Activated effector memory CD4-positive, alpha-beta T cell treated with Interleukin-2 at 50 U/mL for 16 hours (primary cell): ENCODE results near the gene CSDE1.

ENCODE experiments used
- DNase-seq: peaks from one replicate; pipeline ENCODE4 v3.0.0-alpha.2; 2020

Gene CSDE1

DNA sequence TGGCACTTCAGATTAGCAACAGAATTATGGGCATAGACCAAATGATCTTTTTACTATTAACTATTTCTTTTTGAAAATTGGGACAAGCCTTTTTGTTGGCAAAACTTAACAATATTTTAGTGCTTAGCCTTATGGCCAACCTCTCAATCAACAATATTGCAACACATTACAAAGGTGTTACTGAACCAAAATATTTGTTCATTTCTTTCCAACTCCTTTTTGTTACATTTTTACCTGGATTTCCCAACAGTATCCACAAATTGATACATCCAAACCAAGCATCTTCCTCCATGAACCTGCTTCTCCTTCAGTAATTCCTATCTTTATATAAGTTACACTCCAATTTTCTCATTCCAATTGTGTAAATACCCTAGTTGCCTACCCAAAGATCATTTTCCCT, 61.0 kb downstream of the CSDE1 start:
- no peak for DNase-seq

- DNase-seq: no peak
Measured at GRCh38 chr1:114695430-114696058, 62.2 kb downstream of the CSDE1 start, which contains the start of gene AMPD1. Gene AMPD1 (minus strand): TSS chr1:114695546. CDS start chr1:114695471, 75 bp downstream.

GRCh38 chr1:114694540-114695310, 63.1 kb downstream of the CSDE1 start:
- no peak for DNase-seq

- DNase-seq: no peak
Measured at GRCh38 chr1:114692947-114693346, 64.8 kb downstream of the CSDE1 start.

DNA sequence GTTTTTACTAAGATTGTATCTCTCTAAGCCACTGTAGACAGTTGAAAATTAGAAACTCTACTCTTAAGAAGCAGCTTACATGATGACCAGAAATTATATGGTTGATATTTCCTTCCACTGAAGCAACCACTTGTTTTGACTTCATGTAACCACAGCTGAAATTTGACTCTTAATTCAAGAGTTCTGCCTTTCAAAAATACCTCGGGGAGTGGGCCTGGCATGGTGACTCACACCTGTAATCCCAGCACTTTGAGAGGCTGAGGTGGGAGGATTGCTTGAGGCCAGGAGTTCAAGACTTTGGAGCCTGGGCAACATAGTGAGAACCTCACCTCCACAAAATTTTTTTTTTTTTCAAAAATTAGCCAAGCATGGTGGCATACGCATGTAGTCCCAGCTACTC, 66.7 kb downstream of the CSDE1 start:
- no peak for DNase-seq

DNA sequence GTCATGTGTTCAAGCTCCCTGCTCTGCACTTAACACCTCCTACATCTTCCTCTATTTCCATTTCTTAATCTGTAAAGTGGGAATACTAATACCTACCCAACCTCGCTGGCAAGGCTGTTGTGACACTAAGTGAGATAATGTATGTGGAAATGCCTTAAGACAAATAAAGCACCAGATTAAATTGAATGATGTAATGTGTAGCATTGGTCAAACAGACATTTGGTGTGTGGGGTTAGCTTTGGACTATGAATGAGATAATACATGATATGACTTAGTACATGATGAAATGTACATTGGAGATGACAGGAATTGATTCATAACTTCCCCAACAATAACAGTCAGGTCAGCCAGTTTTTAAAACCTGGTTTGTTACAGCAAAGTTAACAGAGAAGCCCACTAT, 67.6 kb downstream of the CSDE1 start:
- no peak for DNase-seq

DNA sequence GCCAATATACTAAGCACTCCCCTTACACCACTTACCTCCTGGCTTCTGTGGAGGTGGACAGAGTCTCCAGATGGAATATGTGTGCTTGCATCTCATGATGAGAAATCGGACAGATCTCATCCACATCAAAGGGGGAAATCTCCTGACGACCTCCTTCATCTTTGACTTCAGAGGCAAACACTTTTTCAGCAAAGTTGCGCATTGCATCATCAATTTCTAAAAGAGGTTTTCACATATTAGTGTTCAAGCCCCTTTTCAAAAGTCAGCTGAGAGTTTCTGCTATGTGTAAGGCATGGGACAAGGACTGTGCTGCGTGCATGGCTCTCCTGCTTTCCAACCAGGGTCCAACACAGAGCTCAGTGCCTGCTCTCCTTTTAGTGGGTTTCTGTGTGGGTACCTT, 69.3 kb downstream of the CSDE1 start:
- DNase-seq: no peak

- no peak for DNase-seq
Measured at GRCh38 chr1:114685851-114686250, 71.9 kb downstream of the CSDE1 start.

DNA sequence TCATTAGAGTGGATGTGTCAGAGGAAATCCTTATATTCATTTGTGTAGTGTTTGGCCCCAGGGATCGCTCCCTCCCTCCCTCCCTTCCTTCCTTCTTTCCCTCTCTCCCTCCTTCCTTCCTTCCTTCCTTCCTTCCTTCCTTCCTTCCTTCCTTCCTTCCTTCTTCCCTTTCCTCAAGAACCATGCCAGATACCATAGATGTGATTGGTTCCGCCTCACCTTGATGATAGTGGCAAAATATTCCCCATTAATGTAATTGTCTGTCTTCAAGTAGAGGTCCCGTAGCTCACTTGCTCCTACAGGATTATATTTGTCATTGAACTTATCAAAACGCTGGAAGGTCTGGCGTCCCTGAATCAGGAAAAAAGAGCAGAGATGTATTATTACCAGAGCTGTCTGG, 80.1 kb downstream of the CSDE1 start:
- DNase-seq: no peak

DNA sequence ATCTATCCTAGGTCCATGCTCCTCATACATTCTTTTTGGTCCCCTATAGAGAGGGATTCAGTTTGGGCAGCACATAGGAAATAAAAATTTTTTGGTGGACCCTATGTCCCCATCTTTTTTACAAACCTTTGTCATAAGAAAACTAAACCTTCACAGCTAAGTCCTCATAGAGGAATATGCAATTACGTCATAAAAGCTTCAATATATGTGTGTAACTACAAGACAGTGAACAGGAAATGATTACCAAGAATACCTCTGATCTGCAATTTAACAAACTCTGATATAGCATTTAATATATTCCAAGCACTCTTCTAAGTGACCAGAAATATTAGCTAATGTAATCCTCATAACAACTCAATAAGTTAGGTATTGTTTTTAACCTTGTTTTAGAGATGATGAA, 81.7 kb downstream of the CSDE1 start:
- DNase-seq: no peak

GRCh38 chr1:114671939-114672275, 85.9 kb downstream of the CSDE1 start:
- no peak for DNase-seq

GRCh38 chr1:114671011-114671938, 86.5 kb downstream of the CSDE1 start:
- DNase-seq: no peak

- peak; percentile 81 for DNase-seq
Measured at GRCh38 chr1:114670083-114671010, 87.4 kb downstream of the CSDE1 start.

DNA sequence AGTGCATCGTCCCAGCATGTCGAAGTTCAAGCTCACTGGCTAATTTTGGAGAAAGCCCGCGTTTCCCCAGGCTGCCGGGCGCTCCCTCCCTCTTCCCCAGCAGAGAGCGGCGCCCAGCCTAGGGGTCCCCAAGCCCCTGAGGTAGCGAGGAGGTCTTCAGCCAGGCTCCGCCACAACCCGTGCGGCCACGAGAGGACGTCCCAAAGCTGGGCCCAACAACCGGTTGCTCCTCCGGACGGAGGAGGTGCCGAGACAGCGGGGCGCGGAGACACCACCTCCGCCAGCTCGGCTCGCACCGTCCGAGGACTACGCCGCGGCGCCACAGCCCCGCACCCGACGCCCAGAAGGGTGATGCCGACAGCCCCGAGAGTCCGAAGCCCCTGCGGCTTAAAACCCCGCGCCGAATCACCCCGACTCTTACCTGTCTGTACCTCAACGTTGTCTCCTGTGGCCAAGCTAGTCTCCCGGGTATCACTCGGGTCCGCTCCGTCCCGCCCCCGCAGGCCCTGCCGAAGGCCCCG, 88.2 kb downstream of the CSDE1 start, which contains the start of gene DENND2C:
TSS of gene DENND2C (minus strand) at position 488 of the 521 bp plus-strand sequence. CDS start 44,065 bp downstream, outside the sequence.
- DNase-seq: no peak

GRCh38 chr1:114668784-114669561, 88.8 kb downstream of the CSDE1 start:
- DNase-seq: no peak

GRCh38 chr1:114668373-114668772, 89.4 kb downstream of the CSDE1 start:
- no peak for DNase-seq

DNA sequence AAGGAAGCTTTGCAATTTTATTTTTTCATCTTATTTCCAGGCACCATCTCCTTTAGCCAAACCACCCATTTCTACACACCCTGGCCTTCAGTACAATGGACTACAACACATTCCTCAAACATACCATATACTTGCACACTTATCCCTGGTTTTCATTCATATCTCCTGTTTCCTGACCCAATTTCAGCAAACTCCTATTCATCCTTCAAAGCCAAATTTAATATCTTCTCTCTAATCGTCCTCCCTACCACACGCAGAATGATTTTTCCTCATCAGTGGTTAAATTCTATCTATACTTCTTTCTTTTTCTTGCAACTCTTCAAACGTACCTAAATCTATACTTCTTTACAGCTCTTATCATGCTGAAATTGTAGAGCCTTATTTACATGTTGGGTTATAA, 90.8 kb downstream of the CSDE1 start:
- no peak for DNase-seq
